ENCODE data around the gene ZNF148.
"Not testable (repeated sequence)": the region's sequence is repeated elsewhere in the genome, so short reads cannot be mapped to it uniquely, and the experiment has no call there.

The ZNF148 gene

DNA sequence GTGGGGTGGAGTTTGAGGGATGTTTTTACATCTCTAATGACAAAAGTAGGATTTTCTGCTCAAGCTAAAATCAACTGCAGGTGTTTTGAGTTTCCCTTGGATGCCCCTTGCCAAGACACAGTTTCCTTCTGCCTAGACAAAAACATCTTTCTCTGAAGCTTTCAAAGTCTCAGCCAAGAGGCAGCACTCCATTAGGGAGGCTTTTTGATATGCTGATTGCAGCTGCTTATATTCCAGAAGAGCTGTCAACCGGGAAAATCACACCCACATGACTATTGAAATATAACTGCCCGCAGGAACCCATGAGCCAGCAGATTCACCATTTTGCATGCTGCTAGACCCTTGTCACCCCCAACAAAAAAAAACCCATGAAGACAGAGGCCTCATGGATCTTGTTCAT lies 27.5 kb upstream of the ZNF148 start:
- TF ChIP-seq, protein P1, sequence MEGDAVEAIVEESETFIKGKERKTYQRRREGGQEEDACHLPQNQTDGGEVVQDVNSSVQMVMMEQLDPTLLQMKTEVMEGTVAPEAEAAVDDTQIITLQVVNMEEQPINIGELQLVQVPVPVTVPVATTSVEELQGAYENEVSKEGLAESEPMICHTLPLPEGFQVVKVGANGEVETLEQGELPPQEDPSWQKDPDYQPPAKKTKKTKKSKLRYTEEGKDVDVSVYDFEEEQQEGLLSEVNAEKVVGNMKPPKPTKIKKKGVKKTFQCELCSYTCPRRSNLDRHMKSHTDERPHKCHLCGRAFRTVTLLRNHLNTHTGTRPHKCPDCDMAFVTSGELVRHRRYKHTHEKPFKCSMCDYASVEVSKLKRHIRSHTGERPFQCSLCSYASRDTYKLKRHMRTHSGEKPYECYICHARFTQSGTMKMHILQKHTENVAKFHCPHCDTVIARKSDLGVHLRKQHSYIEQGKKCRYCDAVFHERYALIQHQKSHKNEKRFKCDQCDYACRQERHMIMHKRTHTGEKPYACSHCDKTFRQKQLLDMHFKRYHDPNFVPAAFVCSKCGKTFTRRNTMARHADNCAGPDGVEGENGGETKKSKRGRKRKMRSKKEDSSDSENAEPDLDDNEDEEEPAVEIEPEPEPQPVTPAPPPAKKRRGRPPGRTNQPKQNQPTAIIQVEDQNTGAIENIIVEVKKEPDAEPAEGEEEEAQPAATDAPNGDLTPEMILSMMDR (IDR thresholded peaks at IDR 0.05; ENCODE audit: extremely low read depth, missing control alignments): no peak
- no peak for DNase-seq (ENCODE audit: low spot score)

DNA sequence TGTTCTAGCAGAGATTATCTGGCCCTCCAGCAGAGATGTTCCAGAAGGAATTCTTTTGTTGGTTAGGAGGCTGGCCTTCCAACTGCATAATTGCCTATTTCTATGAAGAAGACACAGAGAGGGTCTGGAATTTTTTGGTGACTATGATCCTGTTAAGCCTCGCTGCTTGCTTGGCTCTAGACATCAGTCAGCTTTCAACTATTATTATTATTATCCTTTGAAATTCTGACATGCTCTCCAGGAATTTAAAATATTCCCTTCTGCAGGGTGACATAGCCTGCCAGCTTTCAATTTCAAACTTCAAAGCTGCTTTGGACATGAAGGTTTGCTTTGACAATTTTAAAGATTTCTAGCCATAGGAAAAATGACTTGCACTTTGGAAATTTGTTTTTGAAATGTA lies 26.3 kb upstream of the ZNF148 start:
- DNase-seq (ENCODE audit: low spot score): no peak
- TF ChIP-seq, protein P1 (IDR thresholded peaks at IDR 0.05; ENCODE audit: extremely low read depth, missing control alignments): no peak

DNA sequence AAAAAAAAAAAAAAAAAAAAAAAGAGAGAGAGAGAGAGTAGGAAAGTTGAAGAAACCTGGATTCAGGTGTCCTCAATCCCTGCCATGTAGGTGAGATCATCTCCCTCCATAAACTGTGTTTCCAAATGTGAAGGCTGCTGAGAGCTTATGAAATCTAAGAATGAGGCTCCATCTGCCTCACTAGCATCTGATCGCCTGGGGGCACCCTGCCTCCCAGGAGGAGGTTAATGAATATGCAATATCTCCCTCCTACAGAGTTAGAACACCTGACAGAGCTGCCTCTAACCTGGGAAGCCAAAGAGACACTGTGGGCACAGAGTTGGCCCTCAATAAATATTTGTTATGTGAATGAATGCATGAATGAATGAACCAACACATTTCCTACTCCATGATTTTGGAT lies 23.8 kb upstream of the ZNF148 start:
- DNase-seq (ENCODE audit: low spot score): peak; percentile 26
- TF ChIP-seq, protein P1 (IDR thresholded peaks at IDR 0.05; ENCODE audit: extremely low read depth, missing control alignments): no peak

DNA sequence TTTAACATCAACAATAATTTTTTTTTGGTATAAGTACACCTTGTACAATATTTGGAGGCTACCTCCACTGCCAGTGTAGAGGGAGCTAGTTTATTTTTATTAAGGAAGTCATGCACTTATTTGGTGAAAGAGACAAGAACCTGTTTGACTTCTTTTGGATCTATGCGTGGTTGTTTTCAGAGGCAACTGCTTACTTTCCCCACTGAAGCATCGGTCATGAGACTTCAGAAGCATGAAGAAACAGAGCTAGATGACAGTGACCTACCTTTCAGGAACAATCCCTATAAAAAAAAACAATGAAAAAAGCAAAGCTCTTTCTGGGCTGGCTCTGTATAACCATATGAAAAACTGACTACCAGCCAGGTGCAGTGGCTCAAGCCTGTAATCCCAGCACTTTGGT lies 20.0 kb upstream of the ZNF148 start:
- no peak for DNase-seq (ENCODE audit: low spot score)
- TF ChIP-seq, protein P1 (IDR thresholded peaks at IDR 0.05; ENCODE audit: extremely low read depth, missing control alignments): no peak

DNA sequence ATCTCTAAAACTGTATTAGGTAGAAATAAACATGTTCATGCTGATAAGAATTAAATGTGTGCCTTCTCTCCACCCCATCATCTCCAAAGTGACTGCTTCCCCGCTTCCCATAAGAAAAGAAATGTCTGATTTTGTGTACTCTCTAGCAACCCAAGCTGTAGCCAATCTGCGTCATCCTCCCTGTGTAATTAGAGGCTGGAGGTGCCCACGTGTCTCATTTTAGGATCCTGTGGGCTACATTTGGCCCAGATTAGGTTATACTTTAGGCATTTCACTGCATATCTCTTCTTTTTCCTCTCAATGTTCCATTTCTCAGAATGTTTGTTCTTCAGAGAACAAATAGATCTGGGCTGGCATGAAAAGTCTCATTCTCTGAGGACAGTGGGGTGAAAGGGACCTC lies 19.3 kb upstream of the ZNF148 start:
- DNase-seq (ENCODE audit: low spot score): no peak
- TF ChIP-seq, protein P1 (IDR thresholded peaks at IDR 0.05; ENCODE audit: extremely low read depth, missing control alignments): no peak

DNA sequence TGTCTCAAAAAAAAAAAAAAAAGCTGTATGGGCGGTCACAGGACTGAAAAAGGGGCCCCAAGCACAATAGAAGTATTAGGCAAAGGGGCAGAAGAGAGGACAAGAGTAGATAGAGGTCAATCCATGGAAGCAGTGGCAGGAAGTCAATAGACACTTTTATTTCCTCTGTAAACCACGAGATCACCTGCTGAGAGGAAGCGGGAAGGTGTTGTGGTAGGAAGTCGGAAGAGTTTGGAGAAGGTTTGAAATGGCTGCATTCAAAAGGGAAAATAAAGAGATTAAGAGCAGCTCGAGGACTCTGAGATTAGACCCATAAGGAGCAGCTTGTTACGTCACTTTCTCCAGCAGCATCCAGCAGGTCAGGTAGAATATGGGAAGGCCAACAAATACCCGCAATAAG lies 14.2 kb upstream of the ZNF148 start:
- no peak for DNase-seq (ENCODE audit: low spot score)
- TF ChIP-seq, protein P1 (IDR thresholded peaks at IDR 0.05; ENCODE audit: extremely low read depth, missing control alignments): no peak

DNA sequence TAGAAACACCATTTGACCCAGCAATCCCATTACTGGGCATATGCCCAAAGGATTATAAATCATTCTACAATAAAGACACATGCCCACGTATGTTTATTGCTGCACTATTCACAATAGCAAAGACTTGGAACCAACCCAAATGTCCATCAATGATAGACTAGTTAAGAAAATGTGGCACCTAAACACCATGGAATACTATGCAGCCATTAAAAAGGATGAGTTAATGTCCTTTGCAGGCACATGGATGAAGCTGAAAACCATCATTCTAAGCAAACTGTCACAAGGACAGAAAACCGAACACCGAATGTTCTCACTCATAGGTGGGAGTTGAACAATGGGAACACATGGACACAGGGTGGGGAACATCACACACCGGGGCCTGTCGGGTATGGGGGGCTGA lies 13.2 kb upstream of the ZNF148 start:
- DNase-seq (ENCODE audit: low spot score): not testable (repeated sequence)

DNA sequence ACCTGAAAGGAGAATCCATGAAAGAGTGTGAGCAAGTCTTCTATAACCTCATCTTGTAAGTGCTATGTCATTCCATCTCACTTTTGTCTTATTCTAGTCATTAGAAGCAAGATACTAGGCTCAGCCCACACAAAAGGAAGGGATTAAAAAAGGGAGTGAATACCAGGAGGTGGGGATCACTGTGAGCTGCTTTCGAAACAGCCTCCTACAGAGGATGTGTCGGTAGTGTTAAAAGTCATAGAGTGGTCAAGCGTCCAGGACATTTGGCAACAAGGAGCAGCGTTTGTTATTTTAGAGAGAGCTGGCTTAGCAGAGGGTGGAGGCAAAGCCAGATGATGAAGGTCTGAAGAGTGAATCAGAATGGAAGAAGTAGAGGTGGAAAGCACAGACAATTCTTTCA lies 11.7 kb upstream of the ZNF148 start:
- TF ChIP-seq, protein P1 (IDR thresholded peaks at IDR 0.05; ENCODE audit: extremely low read depth, missing control alignments): no peak
- no peak for DNase-seq (ENCODE audit: low spot score)
